ENCODE measurements around the gene SPTA1.

SPTA1 gene

GRCh38 chr1:158724442-158724841, 37.9 kb upstream of the SPTA1 start:
- no peak overlapping the region for H3K4me3 ChIP-seq (ENCODE audit: low read depth, low read length)
- in situ Hi-C loops (cut with HindIII; ENCODE audit: low sequenced_read_pairs) = no loop called here
- no peak for TF ChIP-seq CTCF (IDR thresholded peaks at IDR 0.05; ENCODE audit: low read depth, low read length, missing control alignments)
- no peak for DNase-seq (ENCODE audit: low read depth)

- DNase-seq (ENCODE audit: low read depth) = no peak
- TF ChIP-seq CTCF (IDR thresholded peaks at IDR 0.05; ENCODE audit: low read depth, low read length, missing control alignments) = no peak
- no peak within 1 kb of the TSS for H3K4me3 ChIP-seq (ENCODE audit: low read depth, low read length)
- in situ Hi-C loops (cut with HindIII; ENCODE audit: low sequenced_read_pairs) = no loop called here
These were observed 34.1 kb upstream of the SPTA1 start, which contains the start of gene OR6K3 for GRCh38 chr1:158720620-158721019. Gene OR6K3 (minus strand): TSS chr1:158720720. CDS start chr1:158718115, 2,605 bp downstream.

GRCh38 chr1:158719664-158720063, 33.1 kb upstream of the SPTA1 start:
- DNase-seq (ENCODE audit: low read depth) = no peak
- no peak overlapping the region for H3K4me3 ChIP-seq (ENCODE audit: low read depth, low read length)
- in situ Hi-C loops (cut with HindIII; ENCODE audit: low sequenced_read_pairs) = no loop called here
- no peak for TF ChIP-seq CTCF (IDR thresholded peaks at IDR 0.05; ENCODE audit: low read depth, low read length, missing control alignments)

GRCh38 chr1:158717344-158717743, 30.8 kb upstream of the SPTA1 start:
- DNase-seq (ENCODE audit: low read depth) = no peak
- no peak overlapping the region for H3K4me3 ChIP-seq (ENCODE audit: low read depth, low read length)
- in situ Hi-C loops (cut with HindIII; ENCODE audit: low sequenced_read_pairs) = no loop called here
- no peak for TF ChIP-seq CTCF (IDR thresholded peaks at IDR 0.05; ENCODE audit: low read depth, low read length, missing control alignments)

- in situ Hi-C loops (cut with HindIII; ENCODE audit: low sequenced_read_pairs) = no loop called here
- no peak overlapping the region for H3K4me3 ChIP-seq (ENCODE audit: low read depth, low read length)
- TF ChIP-seq CTCF (IDR thresholded peaks at IDR 0.05; ENCODE audit: low read depth, low read length, missing control alignments) = no peak
- no peak for DNase-seq (ENCODE audit: low read depth)
These were observed 29.8 kb upstream of the SPTA1 start for GRCh38 chr1:158716335-158716734.

- no peak overlapping the region for H3K4me3 ChIP-seq (ENCODE audit: low read depth, low read length)
- no peak for TF ChIP-seq CTCF (IDR thresholded peaks at IDR 0.05; ENCODE audit: low read depth, low read length, missing control alignments)
- no peak for DNase-seq (ENCODE audit: low read depth)
- in situ Hi-C loops (cut with HindIII; ENCODE audit: low sequenced_read_pairs) = no loop called here
These were observed 28.2 kb upstream of the SPTA1 start for GRCh38 chr1:158714754-158715153.

GRCh38 chr1:158711098-158711497, 24.6 kb upstream of the SPTA1 start:
- TF ChIP-seq CTCF (IDR thresholded peaks at IDR 0.05; ENCODE audit: low read depth, low read length, missing control alignments) = no peak
- H3K4me3 ChIP-seq (ENCODE audit: low read depth, low read length) = no peak overlapping the region
- no peak for DNase-seq (ENCODE audit: low read depth)
- in situ Hi-C loops (cut with HindIII; ENCODE audit: low sequenced_read_pairs) = no loop called here
